ENCODE results near the gene TMEM183A. TPM values are rescaled to one million over a fixed set of nuclear protein-coding genes. Genes with fewer than 3 reads are reported as not detected.
A peak's percentile ranks its signal among the peaks of the same experiment; 100 is the strongest.

The TMEM183A gene
- total RNA-seq, 1 donor from 2014 or later, result 52.0 TPM

DNA sequence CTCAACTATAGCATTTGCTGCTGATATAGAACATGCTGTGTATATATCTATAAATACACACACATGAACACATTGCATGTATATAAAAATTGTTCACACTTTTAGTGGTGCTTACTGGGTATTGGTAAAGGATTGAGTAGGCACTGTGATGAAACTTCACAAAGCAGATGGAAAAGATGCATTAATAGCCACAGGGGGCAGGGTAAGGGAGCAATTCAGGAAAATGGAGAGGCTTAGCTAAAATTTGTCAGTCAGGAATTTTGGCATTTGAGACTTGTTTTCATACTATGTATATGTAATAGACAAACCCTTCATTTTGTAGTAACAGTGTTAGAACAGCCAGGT lies 18.5 kb downstream of the TMEM183A start:
- H3K4me3 ChIP-seq, result peak overlapping the region; percentile 64
- DNase-seq, result no peak
- TF ChIP-seq, protein P1, sequence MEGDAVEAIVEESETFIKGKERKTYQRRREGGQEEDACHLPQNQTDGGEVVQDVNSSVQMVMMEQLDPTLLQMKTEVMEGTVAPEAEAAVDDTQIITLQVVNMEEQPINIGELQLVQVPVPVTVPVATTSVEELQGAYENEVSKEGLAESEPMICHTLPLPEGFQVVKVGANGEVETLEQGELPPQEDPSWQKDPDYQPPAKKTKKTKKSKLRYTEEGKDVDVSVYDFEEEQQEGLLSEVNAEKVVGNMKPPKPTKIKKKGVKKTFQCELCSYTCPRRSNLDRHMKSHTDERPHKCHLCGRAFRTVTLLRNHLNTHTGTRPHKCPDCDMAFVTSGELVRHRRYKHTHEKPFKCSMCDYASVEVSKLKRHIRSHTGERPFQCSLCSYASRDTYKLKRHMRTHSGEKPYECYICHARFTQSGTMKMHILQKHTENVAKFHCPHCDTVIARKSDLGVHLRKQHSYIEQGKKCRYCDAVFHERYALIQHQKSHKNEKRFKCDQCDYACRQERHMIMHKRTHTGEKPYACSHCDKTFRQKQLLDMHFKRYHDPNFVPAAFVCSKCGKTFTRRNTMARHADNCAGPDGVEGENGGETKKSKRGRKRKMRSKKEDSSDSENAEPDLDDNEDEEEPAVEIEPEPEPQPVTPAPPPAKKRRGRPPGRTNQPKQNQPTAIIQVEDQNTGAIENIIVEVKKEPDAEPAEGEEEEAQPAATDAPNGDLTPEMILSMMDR (IDR thresholded peaks at IDR 0.05), result no peak
- intact Hi-C loops (cut with DNase I), result no loop called here
- H3K27ac ChIP-seq, result peak overlapping the region; percentile 47
- H3K27me3 ChIP-seq (ENCODE audit: low read depth), result peaks cover 5% of the 10 kb centered on the region
- peaks cover 9% of the 10 kb centered on the region for H3K4me1 ChIP-seq
- no peaks in the 10 kb centered on the region for H3K9me3 ChIP-seq
- no peak for ATAC-seq
- peaks cover 38% of the 10 kb centered on the region for H3K36me3 ChIP-seq

DNA sequence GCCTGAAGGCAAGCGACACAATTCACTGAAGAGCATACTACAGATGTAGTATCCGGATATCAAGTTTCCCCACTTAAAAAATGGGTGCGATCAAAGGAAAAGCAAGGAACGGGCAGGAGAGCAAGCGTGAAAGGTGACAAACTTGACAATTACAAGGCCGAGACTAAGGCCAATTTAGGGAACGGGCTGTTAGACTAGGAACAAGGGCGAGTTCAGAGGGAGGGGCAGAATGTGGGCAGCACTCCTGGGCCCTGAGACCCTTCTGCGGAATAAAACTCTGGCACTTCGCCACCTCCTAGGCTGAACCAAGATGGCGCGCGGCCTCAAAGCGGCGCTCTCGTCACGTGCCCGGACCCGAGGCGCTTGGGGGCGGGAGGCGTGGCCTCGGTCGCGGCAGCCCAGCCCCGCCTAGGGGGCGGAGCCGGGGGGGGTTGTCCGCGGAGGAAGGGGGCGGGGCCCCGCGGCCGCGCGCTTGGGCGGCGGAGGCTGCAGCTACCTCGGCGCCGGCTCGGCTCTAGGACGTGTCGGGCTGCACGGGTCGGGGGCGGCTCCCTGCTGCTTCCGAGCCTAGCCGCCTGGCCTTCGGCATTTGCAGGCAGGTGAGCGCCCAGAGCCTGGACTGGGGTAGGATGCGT lies 19.0 kb downstream of the TMEM183A start, which contains the start of gene PPFIA4:
Gene PPFIA4, plus strand, starts transcription at position 461 of the 635 bp plus-strand sequence. CDS start 12,518 bp downstream, outside the sequence.
- no peaks in the 10 kb centered on the region for H3K9me3 ChIP-seq
- peaks cover 5% of the 10 kb centered on the region for H3K27me3 ChIP-seq (ENCODE audit: low read depth)
- peak; percentile 97 for ATAC-seq
- H3K27ac ChIP-seq, result peak within 1 kb of the TSS; percentile 47
- intact Hi-C loops (cut with DNase I), result no loop called here
- H3K4me3 ChIP-seq, result peak within 1 kb of the TSS; percentile 64
- peaks cover 9% of the 10 kb centered on the region for H3K4me1 ChIP-seq
- peak; percentile 90 for DNase-seq
- TF ChIP-seq, protein P1 (IDR thresholded peaks at IDR 0.05), result no peak
- H3K36me3 ChIP-seq, result peaks cover 33% of the 10 kb centered on the region

DNA sequence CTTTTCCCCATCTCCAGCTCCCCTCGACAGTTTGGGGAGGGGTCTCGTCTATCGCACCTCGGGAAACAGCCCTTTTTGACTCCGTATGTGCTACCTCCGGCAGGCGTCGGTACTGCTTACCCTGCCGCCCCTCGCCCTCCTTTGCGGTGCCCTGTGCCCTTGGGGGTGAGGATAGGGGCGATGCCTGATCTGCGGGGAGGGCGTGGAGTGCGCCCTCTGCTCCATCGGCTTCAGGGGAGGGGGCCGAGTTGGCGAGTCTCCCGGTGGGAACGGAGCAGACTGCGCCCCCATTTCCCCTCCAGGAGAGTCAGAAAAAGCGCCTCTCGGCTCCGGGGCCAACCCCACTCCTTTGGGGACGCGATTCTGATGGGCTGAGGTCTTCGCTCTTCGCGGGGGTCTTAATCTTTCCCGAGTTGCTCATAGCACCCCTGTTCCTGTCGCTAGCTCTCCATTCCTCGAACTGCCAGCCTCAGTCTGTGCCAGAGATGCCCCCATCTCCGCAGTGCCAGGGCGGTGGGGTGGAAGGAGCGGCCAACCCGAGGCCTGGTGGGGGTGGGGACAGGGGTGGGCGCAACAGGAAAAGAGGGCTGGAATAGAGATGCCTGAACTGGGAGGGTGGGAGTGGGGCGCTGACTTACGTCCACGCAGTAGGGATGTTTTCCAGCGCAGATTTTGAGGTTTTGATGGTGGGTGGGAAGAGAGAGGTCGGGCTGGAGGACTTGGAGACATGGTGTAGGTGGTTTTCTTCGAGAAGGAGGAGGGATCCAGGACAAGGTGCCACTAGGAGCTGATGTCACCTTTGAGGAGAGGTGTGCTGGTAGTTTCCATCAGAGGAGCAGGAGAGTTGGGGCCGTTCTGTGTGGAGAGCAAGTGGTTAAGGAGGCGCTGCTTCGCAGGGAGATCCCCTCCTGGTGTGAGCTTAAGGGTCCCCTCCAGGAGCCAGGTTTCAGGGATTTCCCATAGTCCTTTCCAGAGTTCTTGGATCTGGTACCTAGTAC lies 19.8 kb downstream of the TMEM183A start:
- Histone ChIP-seq H3K27ac (no peak overlapping the region), H3K27me3 (ENCODE audit: low read depth) (peaks cover 5% of the 10 kb centered on the region), H3K9me3 (no peaks in the 10 kb centered on the region), H3K4me3 (peak overlapping the region; percentile 64), H3K4me1 (peaks cover 9% of the 10 kb centered on the region), H3K36me3 (peaks cover 25% of the 10 kb centered on the region)
- intact Hi-C loops (cut with DNase I), result no loop called here
- no peak for DNase-seq
- TF ChIP-seq, protein P1 (IDR thresholded peaks at IDR 0.05), result no peak
- ATAC-seq, result peak; percentile 29 to 38

DNA sequence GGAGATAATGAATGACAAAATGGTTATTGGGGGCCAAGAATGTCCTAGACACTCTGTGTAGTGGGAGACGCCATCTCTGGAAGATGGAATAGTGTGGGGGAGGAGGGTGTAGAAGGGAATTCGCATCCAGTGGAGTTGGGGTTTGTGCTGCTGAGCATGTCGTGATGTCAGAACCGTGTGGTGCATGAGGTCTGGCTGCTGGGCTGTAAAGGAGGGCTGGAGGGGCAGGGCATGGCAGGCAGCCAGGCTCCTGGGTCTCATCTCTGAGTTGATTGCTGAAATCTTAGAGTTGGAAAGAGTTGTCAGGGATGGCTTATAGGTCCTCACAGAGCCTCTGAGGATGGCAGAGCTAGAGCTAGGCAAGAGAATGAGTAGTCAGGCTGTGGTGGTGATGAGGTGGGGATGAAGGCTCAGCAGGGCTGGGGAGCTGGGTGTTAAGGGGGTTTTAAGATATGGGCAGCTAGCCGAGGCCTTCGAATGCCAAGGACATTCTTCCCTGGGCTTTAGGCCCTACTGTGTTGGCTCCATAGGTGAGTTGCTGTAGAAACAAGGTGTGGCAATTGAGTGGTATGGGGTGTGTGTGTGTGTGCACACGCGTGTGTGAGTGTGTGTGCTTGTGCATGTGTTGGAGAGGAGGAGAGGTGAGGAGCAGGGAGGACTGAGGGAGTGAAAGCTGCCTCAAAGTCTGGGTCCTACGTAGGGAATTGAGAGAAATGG lies 21.1 kb downstream of the TMEM183A start:
- DNase-seq, result no peak
- Histone ChIP-seq H3K36me3 (peaks cover 16% of the 10 kb centered on the region), H3K27me3 (ENCODE audit: low read depth) (peaks cover 5% of the 10 kb centered on the region), H3K4me1 (peaks cover 9% of the 10 kb centered on the region), H3K4me3 (no peak overlapping the region), H3K9me3 (no peaks in the 10 kb centered on the region), H3K27ac (no peak overlapping the region)
- ATAC-seq, result no peak
- intact Hi-C loops (cut with DNase I), result no loop called here
- TF ChIP-seq, protein P1 (IDR thresholded peaks at IDR 0.05), result no peak

Data from lower lobe of right lung (tissue), 2 donors.